Measurements from ENCODE around the gene GINM1.
A peak's percentile ranks its signal among the peaks of the same experiment; 100 is the strongest.

The GINM1 gene

DNA sequence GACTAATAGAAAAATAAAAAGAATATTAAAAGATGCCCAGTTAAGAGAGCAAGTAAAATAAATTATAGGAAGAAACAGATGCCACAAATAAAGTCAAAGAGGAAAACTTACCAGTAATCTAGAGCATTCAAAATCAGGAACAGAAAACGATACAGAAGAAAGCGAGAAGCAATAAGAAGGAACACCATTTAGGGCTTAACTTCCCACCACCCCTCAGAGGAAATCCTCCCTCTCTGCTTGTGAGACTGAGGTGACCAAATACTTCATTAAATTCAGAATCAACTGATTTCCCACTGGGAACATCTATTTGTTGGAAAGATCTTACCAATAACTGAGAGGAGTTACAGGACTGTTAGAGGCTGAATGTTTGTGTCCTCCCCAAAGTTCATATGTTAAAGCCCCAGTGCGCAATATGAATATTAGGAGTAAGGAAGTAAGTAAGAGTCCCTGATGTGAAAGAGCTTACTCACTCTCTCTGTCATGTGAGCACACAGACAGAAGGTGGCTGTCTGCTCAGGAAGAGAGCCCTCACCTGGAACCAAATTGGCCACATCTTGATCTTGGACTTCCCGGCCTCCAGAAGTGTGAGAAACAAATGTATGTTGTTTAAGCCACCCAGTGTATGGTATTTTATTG, 62.8 kb downstream of the GINM1 start:
- TF ChIP-seq CTCF (IDR thresholded peaks at IDR 0.05; ENCODE audit: insufficient read depth, low read length, poor library complexity, severe bottlenecking): peak; percentile 22
- DNase-seq (ENCODE audit: extremely low read depth, insufficient read length): peak; percentile 37
- Histone ChIP-seq H3K27me3 (replicated peaks; ENCODE audit: control insufficient read depth, insufficient read depth, low read length) (no peaks in the 10 kb centered on the region), H3K4me3 (replicated peaks; ENCODE audit: low read depth, low read length) (no peak overlapping the region), H3K36me3 (ENCODE audit: control insufficient read depth, insufficient read depth, low read length) (peaks cover 1% of the 10 kb centered on the region; the same call in 1 of the 2 replicates)

DNA sequence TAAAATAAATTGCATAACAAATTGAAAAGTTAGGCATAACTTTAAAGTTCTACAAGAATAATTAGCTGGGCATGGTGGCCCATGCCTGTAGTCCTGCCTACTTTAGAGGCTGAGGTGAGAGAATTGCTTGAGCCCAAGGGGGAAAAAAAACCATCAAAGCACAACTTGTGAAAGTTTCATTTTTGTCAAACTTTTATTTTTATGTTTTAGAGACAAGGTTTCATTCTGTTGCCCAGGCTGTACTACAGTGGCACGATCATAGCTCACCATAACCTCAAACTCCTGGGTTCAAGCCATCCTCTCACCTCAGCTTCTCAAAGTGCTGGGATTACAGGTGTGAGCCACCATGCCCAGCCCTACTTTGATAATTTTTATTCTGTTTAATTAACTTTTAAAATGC, 68.1 kb downstream of the GINM1 start:
- H3K4me3 ChIP-seq (replicated peaks; ENCODE audit: low read depth, low read length): no peak overlapping the region
- DNase-seq (ENCODE audit: extremely low read depth, insufficient read length): no peak
- no peaks in the 10 kb centered on the region for H3K27me3 ChIP-seq (replicated peaks; ENCODE audit: control insufficient read depth, insufficient read depth, low read length)
- H3K36me3 ChIP-seq (ENCODE audit: control insufficient read depth, insufficient read depth, low read length): no peaks in the 10 kb centered on the region
- TF ChIP-seq CTCF (IDR thresholded peaks at IDR 0.05; ENCODE audit: insufficient read depth, low read length, poor library complexity, severe bottlenecking): no peak

DNA sequence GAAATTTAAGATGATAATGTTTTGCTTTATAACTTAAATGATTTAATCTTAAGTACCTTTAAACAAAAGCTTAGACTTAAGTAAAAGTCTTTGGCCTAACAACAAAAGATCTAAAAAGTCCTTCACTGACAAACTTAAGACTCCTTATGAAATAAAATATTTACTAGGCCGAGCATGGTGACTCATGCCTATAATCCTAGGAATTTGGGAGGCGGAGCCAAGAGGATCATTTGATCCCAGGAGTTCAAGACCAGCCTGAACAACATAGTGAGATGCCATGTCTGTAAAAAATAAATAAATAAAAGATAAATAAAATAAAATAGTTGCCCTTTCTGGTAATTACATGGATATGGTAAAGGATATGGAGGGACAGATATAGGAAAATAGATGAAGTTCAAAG, 69.9 kb downstream of the GINM1 start:
- DNase-seq (ENCODE audit: extremely low read depth, insufficient read length): no peak
- no peaks in the 10 kb centered on the region for H3K36me3 ChIP-seq (ENCODE audit: control insufficient read depth, insufficient read depth, low read length)
- no peak overlapping the region for H3K4me3 ChIP-seq (replicated peaks; ENCODE audit: low read depth, low read length)
- H3K27me3 ChIP-seq (replicated peaks; ENCODE audit: control insufficient read depth, insufficient read depth, low read length): no peaks in the 10 kb centered on the region
- no peak for TF ChIP-seq CTCF (IDR thresholded peaks at IDR 0.05; ENCODE audit: insufficient read depth, low read length, poor library complexity, severe bottlenecking)
